LNCAP (cell line): ENCODE measurements around the gene SYT1.

Experiments used
- TF ChIP-seq, protein P1 (sequence below): fragments of 450-650 bp; IDR thresholded peaks from 2 replicates; pipeline ENCODE4 v1.5.1; 2017; ENCODE audit warnings: mild to moderate bottlenecking

The SYT1 gene

DNA sequence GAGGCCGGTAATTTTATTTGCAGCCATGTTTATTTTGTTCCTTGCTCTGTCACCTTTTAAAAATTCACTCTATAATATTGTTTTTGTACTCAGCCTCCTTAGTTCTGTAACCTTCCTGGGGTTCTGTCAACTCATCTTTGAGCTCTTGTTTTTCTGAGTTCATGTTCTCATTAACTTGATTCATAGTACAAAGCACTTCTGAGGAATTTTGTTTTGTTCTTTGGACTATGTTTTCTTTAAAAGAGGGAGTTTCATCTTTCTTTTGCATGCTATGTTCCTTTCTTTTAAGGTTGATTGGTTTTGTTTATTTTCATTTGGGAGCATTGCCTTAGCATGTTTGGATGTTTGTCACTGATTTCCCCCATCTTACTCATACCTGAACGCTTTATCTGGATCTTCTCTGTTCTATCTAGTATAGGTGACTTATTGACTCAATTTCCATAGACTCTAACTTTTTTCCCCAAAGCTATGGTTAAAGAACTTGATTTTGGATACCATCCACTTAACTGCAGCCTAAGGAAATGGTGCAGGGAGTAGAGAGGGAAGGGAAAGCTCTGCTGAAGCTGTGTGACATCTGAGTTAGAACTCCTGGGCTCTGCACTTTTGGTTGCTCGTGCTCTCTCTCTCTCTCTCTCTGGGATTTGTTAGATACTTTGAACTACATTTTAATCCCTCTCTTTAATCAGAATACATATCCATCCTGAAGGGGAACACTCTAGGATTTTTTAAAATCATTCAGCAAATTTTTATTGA is 557.7 kb downstream of the SYT1 start:
- TF ChIP-seq, protein P1, sequence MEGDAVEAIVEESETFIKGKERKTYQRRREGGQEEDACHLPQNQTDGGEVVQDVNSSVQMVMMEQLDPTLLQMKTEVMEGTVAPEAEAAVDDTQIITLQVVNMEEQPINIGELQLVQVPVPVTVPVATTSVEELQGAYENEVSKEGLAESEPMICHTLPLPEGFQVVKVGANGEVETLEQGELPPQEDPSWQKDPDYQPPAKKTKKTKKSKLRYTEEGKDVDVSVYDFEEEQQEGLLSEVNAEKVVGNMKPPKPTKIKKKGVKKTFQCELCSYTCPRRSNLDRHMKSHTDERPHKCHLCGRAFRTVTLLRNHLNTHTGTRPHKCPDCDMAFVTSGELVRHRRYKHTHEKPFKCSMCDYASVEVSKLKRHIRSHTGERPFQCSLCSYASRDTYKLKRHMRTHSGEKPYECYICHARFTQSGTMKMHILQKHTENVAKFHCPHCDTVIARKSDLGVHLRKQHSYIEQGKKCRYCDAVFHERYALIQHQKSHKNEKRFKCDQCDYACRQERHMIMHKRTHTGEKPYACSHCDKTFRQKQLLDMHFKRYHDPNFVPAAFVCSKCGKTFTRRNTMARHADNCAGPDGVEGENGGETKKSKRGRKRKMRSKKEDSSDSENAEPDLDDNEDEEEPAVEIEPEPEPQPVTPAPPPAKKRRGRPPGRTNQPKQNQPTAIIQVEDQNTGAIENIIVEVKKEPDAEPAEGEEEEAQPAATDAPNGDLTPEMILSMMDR = no peak

- TF ChIP-seq, protein P1 = no peak
Observed at GRCh38 chr12:79423560-79423959, 559.0 kb downstream of the SYT1 start.

GRCh38 chr12:79424109-79424721 is 559.6 kb downstream of the SYT1 start:
- TF ChIP-seq, protein P1 = no peak

GRCh38 chr12:79426121-79426520 is 561.5 kb downstream of the SYT1 start:
- TF ChIP-seq, protein P1 = no peak

DNA sequence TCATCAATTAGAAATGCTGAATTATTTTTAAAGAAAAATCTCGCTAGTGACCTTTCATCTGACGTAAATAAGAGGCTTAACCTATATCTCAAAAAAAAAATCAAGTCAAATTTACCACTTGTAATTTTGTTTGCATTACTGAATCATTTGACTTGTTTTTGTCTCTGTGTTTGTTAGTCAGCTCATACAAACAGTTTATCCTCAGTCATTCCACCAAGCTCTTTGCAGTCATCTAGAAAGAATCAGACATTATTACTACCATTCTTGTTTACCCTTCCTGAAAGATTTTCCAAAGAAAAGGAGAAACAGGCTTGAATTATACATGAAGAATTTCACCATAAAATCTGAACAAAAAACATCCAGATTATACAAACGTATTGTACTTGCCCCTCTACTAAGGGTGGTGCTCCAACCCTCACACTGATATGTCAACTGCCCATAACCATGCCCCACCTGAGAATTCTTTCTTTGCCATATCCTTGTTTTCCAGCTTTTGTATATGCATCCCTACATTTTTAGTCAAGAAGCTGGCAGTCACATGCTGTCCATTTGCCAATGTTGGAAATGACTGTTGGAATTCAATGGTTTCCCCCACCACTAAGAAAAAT is 569.0 kb downstream of the SYT1 start:
- TF ChIP-seq, protein P1 = no peak

DNA sequence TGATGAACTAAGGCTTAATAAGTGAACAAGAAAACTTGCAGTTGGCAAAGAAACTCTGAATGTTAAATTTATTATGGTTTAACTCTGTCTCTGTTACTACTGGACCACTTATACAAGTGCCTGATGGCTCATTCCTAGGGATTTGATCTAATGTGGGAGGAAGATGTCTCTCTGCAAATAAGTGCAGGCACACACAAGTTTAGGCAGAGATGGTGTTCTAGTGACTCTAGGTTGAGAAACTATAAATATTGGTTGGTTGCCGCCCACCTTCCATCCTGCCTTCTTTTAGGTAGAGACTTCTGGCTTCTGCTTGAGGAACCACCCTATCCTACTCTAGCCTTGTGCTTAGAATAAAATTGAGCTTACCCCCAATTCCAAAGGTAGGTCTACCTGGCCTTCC is 570.0 kb downstream of the SYT1 start:
- TF ChIP-seq, protein P1 = no peak

GRCh38 chr12:79435742-79436141 is 571.2 kb downstream of the SYT1 start:
- TF ChIP-seq, protein P1 = no peak
